Measurements from ENCODE around the gene DCAF6.

DNA sequence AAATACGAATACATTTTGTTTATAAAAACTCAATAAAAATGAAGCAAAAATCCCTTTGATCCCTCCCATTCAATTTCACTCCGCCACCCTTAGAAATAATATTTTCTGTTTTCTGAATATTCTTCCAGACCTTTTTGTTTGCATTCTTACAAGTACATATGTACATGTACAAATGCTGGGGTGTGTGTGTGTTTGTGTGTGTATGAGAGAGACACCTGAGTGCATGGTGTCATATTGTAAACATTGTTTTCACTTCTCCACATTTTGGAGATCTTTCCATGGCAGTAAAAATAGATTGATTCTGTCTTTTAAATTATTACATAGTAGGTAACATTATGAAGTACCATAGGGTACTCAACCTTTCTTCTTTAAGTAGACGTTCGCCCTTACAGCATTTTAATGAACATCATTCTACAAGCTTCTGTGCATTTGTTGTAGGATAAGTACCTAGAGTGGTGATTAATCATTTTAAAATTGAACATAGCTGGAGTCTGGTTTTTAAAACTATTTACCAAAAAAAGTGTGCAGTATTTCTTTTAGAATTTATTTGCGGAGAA, 1.7 kb downstream of the DCAF6 start:
- TF ChIP-seq, protein P1, sequence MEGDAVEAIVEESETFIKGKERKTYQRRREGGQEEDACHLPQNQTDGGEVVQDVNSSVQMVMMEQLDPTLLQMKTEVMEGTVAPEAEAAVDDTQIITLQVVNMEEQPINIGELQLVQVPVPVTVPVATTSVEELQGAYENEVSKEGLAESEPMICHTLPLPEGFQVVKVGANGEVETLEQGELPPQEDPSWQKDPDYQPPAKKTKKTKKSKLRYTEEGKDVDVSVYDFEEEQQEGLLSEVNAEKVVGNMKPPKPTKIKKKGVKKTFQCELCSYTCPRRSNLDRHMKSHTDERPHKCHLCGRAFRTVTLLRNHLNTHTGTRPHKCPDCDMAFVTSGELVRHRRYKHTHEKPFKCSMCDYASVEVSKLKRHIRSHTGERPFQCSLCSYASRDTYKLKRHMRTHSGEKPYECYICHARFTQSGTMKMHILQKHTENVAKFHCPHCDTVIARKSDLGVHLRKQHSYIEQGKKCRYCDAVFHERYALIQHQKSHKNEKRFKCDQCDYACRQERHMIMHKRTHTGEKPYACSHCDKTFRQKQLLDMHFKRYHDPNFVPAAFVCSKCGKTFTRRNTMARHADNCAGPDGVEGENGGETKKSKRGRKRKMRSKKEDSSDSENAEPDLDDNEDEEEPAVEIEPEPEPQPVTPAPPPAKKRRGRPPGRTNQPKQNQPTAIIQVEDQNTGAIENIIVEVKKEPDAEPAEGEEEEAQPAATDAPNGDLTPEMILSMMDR (IDR thresholded peaks at IDR 0.05): no peak
- TF ChIP-seq POLR2A (IDR thresholded peaks at IDR 0.05): no peak
